ENCODE measurements around the gene ADRM1.
A peak's percentile ranks its signal among the peaks of the same experiment; 100 is the strongest.

ADRM1 gene

GRCh38 chr20:62353289-62354030 lies 50.7 kb downstream of the ADRM1 start:
- DNase-seq: no peak

- no peak for DNase-seq
Observed at GRCh38 chr20:62354031-62354808, 51.4 kb downstream of the ADRM1 start.

- DNase-seq: no peak
Observed at GRCh38 chr20:62354811-62355341, 52.1 kb downstream of the ADRM1 start.

- DNase-seq: peak in 13 of 56 donors; percentile 17 to 67 (median 30)
Observed at GRCh38 chr20:62355516-62355877, 52.7 kb downstream of the ADRM1 start.

GRCh38 chr20:62355878-62356588 lies 53.2 kb downstream of the ADRM1 start:
- peak in 3 of 56 donors; percentile 19 to 49 (median 44) for DNase-seq

GRCh38 chr20:62356589-62357186 lies 53.9 kb downstream of the ADRM1 start:
- DNase-seq: no peak

- DNase-seq: peak in 1 of 56 donors; percentile 33
Observed at GRCh38 chr20:62357187-62357667, 54.4 kb downstream of the ADRM1 start.

- DNase-seq: no peak
Observed at GRCh38 chr20:62357681-62358080, 54.9 kb downstream of the ADRM1 start.
